ENCODE measurements around the gene ERBB2. TPM values are rescaled to one million over a fixed set of nuclear protein-coding genes. Genes with fewer than 3 reads are reported as not detected.

ERBB2 gene
- total RNA-seq, 3 donors from 2014 or later: 13.1 to 118 (median 59.0) TPM

DNA sequence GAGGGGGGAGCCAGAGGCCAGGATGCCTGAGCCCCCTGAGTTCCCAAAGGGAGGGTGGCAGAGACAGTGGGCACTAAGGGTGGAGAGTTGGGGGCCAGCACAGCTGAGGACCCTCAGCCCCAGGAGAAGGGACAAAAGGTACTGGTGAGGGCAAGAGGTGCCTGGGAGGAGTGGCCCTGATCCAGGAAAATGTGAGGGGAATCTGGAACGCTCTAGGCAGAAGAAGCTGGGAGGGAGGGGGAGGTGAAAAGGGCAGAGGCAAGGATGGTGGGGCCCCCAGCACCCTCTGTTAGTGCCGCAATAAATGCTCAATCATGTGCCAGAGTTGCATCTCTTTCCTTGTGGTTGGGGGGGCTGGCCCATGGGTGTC, 33.6 kb upstream of the ERBB2 start:
- peaks cover 16 to 34% of the 10 kb centered on the region in 2 donors for H3K4me1 ChIP-seq
- no peaks in the 10 kb centered on the region for H3K9me3 ChIP-seq
- no peak overlapping the region for H3K4me3 ChIP-seq
- peaks cover 3 to 12% of the 10 kb centered on the region in 2 donors for H3K27me3 ChIP-seq
- no peak for DNase-seq (ENCODE audit: low spot score in 2 of 2)
- no peak for TF ChIP-seq POLR2AphosphoS5 (IDR thresholded peaks at IDR 0.05)
- no peak for TF ChIP-seq POLR2A (IDR thresholded peaks at IDR 0.05)
- no peak for TF ChIP-seq CTCF (IDR thresholded peaks at IDR 0.05)
- peak overlapping the region; percentile 68 to 76 for H3K27ac ChIP-seq
- intact Hi-C loops (cut with DNase I; ENCODE audit: low total_unique reads): no loop called here
- H3K36me3 ChIP-seq: peaks cover 6% of the 10 kb centered on the region

DNA sequence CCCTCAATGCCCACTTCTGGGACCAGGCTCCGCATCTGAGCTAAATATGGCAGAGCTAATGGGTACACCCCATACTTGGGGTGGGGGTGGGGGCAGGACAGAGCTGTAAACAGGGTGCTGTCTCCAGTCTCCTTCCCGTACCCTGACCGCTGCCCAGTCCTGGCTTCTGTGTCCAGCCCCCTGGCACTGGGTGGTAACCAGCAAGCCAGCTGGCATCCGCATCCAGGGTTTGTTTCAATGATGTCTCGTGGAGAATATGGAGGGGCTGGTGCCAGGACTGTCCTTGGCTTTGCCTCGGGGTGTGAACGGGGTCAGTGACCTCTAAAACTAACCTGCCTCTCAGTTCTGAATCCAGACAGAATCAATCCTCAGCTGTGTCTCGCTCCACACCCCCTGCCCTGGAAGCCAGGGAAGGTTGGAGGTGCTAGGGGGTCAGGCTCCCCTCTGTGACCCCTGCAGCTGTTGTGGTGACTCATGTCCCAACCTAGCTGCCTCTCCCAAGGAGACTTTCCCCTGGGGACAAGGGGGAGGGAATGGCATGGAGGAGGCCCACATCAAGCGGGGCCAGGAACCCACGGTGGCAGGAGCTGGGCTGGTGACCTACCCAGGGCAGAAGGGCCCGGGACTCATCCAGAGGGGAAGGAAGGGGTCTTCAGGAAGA, 33.1 kb upstream of the ERBB2 start:
- no peak for DNase-seq (ENCODE audit: low spot score in 2 of 2)
- TF ChIP-seq POLR2A (IDR thresholded peaks at IDR 0.05) (no peak), POLR2AphosphoS5 (IDR thresholded peaks at IDR 0.05) (peak in 1 of 3 donors; percentile 57)
- Histone ChIP-seq H3K27me3 (peaks cover 3 to 12% of the 10 kb centered on the region in 2 donors), H3K27ac (peak overlapping the region; percentile 68 to 76), H3K36me3 (peaks cover 2% of the 10 kb centered on the region), H3K9me3 (no peaks in the 10 kb centered on the region), H3K4me3 (peak overlapping the region in 2 of 3 donors; percentile 44 to 68), H3K4me1 (peaks cover 16 to 34% of the 10 kb centered on the region in 2 donors)
- intact Hi-C loops (cut with DNase I; ENCODE audit: low total_unique reads): no loop called here

DNA sequence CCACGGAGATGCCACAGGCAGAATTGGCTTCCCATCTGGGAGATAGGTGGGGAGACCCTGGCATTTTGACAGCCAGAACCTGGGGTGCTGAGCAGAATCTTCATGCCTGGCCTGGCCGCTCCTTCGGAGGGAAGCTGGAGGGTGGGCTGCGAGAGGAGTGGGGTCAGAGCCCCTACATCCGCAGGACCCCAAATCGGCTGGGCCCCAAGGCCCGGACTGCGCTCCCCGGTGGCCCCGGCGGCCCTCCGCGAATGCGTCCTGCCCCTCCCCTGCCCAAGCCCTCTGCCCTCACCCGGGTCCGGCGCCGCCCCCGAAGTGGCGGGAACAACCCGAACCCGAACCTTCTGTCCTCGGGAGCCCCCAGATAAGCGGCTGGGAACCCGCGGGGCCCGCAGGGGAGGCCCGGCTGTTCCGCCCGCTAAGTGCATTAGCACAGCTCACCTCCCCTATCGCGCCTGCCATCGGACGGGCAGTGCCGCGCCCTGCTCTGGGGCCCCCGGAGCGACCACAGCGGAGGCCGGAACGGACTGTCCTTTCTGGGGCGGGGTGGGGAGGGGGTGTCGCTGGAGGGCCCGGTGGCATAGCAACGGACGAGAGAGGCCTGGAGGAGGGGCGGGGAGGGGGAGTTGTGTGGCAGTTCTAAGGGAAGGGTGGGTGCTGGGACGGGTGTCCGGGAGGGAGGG, 32.5 kb upstream of the ERBB2 start:
- Histone ChIP-seq H3K27ac (peak overlapping the region; percentile 68 to 76), H3K27me3 (peaks cover 3 to 12% of the 10 kb centered on the region in 2 donors), H3K36me3 (no peaks in the 10 kb centered on the region), H3K4me3 (peak overlapping the region; percentile 30 to 68 (median 44)), H3K4me1 (peaks cover 16 to 33% of the 10 kb centered on the region in 2 donors), H3K9me3 (no peaks in the 10 kb centered on the region)
- TF ChIP-seq POLR2A (IDR thresholded peaks at IDR 0.05): no peak
- no peak for TF ChIP-seq CTCF (IDR thresholded peaks at IDR 0.05)
- TF ChIP-seq POLR2AphosphoS5 (IDR thresholded peaks at IDR 0.05): no peak
- DNase-seq (ENCODE audit: low spot score in 2 of 2): no peak
- intact Hi-C loops (cut with DNase I; ENCODE audit: low total_unique reads): no loop called here

DNA sequence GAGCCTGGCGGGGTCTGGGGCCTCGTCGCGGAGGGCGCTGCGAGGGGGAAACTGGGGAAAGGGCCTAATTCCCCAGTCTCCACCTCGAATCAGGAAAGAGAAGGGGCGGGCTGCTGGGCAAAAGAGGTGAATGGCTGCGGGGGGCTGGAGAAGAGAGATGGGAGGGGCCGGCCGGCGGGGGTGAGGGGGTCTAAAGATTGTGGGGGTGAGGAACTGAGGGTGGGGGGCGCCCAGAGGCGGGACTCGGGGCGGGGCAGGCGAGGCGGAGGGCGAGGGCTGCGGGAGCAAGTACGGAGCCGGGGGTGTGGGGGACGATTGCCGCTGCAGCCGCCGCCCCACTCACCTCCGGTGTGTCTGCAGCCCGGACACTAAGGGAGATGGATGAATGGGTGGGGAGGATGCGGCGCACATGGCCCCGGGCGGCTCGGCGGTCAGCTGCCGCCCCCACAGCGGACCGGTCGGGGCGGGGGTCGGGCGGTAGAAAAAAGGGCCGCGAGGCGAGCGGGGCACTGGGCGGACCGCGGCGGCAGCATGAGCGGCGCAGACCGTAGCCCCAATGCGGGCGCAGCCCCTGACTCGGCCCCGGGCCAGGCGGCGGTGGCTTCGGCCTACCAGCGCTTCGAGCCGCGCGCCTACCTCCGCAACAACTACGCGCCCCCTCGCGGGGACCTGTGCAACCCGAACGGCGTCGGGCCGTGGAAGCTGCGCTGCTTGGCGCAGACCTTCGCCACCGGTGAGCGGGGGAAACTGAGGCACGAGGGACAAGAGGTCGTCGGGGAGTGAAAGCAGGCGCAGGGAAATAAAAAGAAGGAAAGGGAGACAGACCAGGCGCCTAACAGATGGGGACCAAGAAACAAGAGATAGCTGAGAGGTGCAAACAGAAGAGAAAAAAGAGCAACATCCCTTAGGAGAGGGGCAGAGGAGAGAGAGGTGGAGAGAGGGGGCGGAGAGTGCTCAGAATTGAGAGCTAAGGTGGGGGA, 31.6 kb upstream of the ERBB2 start, which contains the start of gene PNMT:
Gene PNMT, plus strand, starts transcription at position 509 of the 980 bp plus-strand sequence. Its CDS starts 23 bp downstream, at position 532.
- intact Hi-C loops (cut with DNase I; ENCODE audit: low total_unique reads): no loop called here
- Histone ChIP-seq H3K36me3 (no peaks in the 10 kb centered on the region), H3K4me1 (peaks cover 16 to 27% of the 10 kb centered on the region in 2 donors), H3K4me3 (peak within 1 kb of the TSS; percentile 30 to 68 (median 44)), H3K9me3 (no peaks in the 10 kb centered on the region), H3K27me3 (peaks cover 3 to 12% of the 10 kb centered on the region in 2 donors), H3K27ac (peak within 1 kb of the TSS; percentile 68 to 76)
- TF ChIP-seq POLR2AphosphoS5 (IDR thresholded peaks at IDR 0.05) (peak in 2 of 3 donors; percentile 9 to 17), CTCF (IDR thresholded peaks at IDR 0.05) (peak; percentile 52 to 74 (median 57)), POLR2A (IDR thresholded peaks at IDR 0.05) (no peak)
- peak in 1 of 2 donors; percentile 60 for DNase-seq (ENCODE audit: low spot score in 2 of 2)
